GM12878 (cell line): ENCODE data around the gene RANGRF. TPM values are rescaled to one million over a fixed set of nuclear protein-coding genes. Genes with fewer than 3 reads are reported as not detected.

Experiments used
- ATAC-seq: fragments of 200-7000 bp; cut with Tn5 transposase; 3 replicates; pipeline ENCODE4 v1.9.1; 2020; ENCODE audit warnings: mild to moderate bottlenecking, moderate library complexity
- BruUV-seq: library from RNA; stranded (reverse); fragments of 400-500 nt; replicated peaks from 2 replicates; lab custom pipeline; 2021; lab: Mats Ljungman, UMichigan
- CTCF ChIA-PET: fragments of 300-600 bp; sonication (Branson Sonifier 250); formaldehyde crosslinking; extraction: SDS; loops from one replicate; lab custom pipeline; 2021; ENCODE audit warnings: inconsistent platforms; lab: Yijun Ruan, JAX
- POLR2A ChIA-PET: fragments of 350-600 bp; formaldehyde crosslinking; extraction: SDS; loops from one replicate; lab custom pipeline; 2021; ENCODE audit warnings: inconsistent platforms; lab: Charles Lee
- RAD21 ChIA-PET: fragments of 300-600 bp; sonication (Branson Sonifier 250); formaldehyde crosslinking; loops from one replicate; lab custom pipeline; 2023; ENCODE audit warnings: antibody characterized with exemption; ENCODE audit not compliant: unreplicated experiment; lab: Charles Lee
- SMC1A ChIA-PET: fragments of 300-600 bp; sonication (Branson Sonifier 250); formaldehyde crosslinking; loops from one replicate; lab custom pipeline; 2023; ENCODE audit not compliant: unreplicated experiment, uncharacterized antibody; lab: Charles Lee
- DNase-seq: peaks from one replicate; pipeline ENCODE4 v3.0.0-alpha.2; 2011; ENCODE audit warnings: low read depth, low spot score
- FAIRE-seq: peaks from 3 replicates; lab custom pipeline; 2011; peaks lifted over from hg19 to GRCh38; lab: Jason Lieb, UNC
- H2AFZ ChIP-seq: 2 replicates; pipeline ENCODE4 v1.6.0; 2011; ENCODE audit warnings: low read depth, low read length, control low read depth; ENCODE audit not compliant: control insufficient read depth
- H3K27ac ChIP-seq: 2 replicates; pipeline ENCODE4 v1.5.1; 2011; ENCODE audit warnings: control low read depth; ENCODE audit not compliant: control insufficient read depth, insufficient read depth
- H3K27me3 ChIP-seq, 2 experiments: replicated peaks in 1 of 2; 2 replicates each; pipeline versions ENCODE4 v1.6.0 to v1.6.1; 2011; ENCODE audit warnings: low read length in 1 of 2; ENCODE audit not compliant: control insufficient read depth in 2 of 2, insufficient read depth in 2 of 2
- H3K36me3 ChIP-seq, 2 experiments: 2 replicates each; pipeline ENCODE4 v1.5.1; 2011; ENCODE audit warnings: low read length in 1 of 2; ENCODE audit not compliant: control insufficient read depth in 2 of 2, insufficient read depth in 2 of 2
- H3K4me1 ChIP-seq: 2 replicates; pipeline ENCODE4 v1.6.1; 2011; ENCODE audit warnings: mild to moderate bottlenecking, low read length, moderate library complexity, mixed read lengths; ENCODE audit not compliant: control insufficient read depth, insufficient read depth
- H3K4me2 ChIP-seq: 2 replicates; pipeline ENCODE4 v1.6.0; 2011; ENCODE audit warnings: control low read depth; ENCODE audit not compliant: control insufficient read depth, insufficient read depth
- H3K4me3 ChIP-seq: fragments of 200-600 bp; sonication (generic); 2 replicates; pipeline ENCODE4 v1.5.1; 2016
- H3K79me2 ChIP-seq: 2 replicates; pipeline ENCODE4 v1.6.0; 2011; ENCODE audit warnings: low read length; ENCODE audit not compliant: control insufficient read depth, insufficient read depth
- H3K9ac ChIP-seq: 2 replicates; pipeline ENCODE4 v1.8.0; 2011; ENCODE audit warnings: low read length, control low read depth, mixed read lengths; ENCODE audit not compliant: control insufficient read depth, insufficient read depth
- H3K9me3 ChIP-seq: replicated peaks from 3 replicates; pipeline ENCODE4 v1.5.1; 2011; ENCODE audit warnings: mild to moderate bottlenecking, low read length; ENCODE audit not compliant: control insufficient read depth, insufficient read depth
- H4K20me1 ChIP-seq: 2 replicates; pipeline ENCODE4 v1.6.0; 2011; ENCODE audit not compliant: control insufficient read depth, insufficient read depth
- BCL11A ChIP-seq: IDR thresholded peaks from 2 replicates; pipeline ENCODE4 v1.6.1; 2011; ENCODE audit warnings: low read depth, low read length
- BRCA1 ChIP-seq: IDR thresholded peaks from 2 replicates; pipeline ENCODE4 v1.6.1; 2011; ENCODE audit warnings: low read depth, low read length, improper control_type of control experiment
- KLF5 ChIP-seq: fragments of 450-650 bp; IDR thresholded peaks from 2 replicates; pipeline ENCODE4 v1.6.1; 2014; ENCODE audit warnings: mild to moderate bottlenecking; ENCODE audit not compliant: partially characterized antibody
- RB1 ChIP-seq: fragments of 450-650 bp; formaldehyde crosslinking; IDR thresholded peaks from 2 replicates; pipeline ENCODE4 v1.6.1; 2017; ENCODE audit warnings: mild to moderate bottlenecking, borderline replicate concordance
- SMAD1 ChIP-seq: fragments of 450-650 bp; IDR thresholded peaks from 2 replicates; pipeline ENCODE4 v1.6.1; 2018; ENCODE audit warnings: mild to moderate bottlenecking, low read depth; ENCODE audit not compliant: partially characterized antibody
- SUPT20H ChIP-seq: IDR thresholded peaks from 2 replicates; pipeline ENCODE4 v1.6.1; 2011; ENCODE audit warnings: low read depth, mild to moderate bottlenecking, low read length, moderate library complexity, borderline replicate concordance; ENCODE audit not compliant: control insufficient read depth
- WGBS: methylation state at CpG from one replicate; pipeline ENCODE4 v1.1.6; 2016; ENCODE audit warnings: low lambda C conversion rate; ENCODE audit not compliant: insufficient replicate concordance, insufficient coverage; ENCODE audit errors: missing lambda C conversion rate; 5-methylcytosine and 5-hydroxymethylcytosine counted together
- in situ Hi-C: fragments of 300-500 bp; cut with MboI; formaldehyde crosslinking; loops from 9 replicates; pipeline ENCODE4 v1.14.3; 2018; ENCODE audit warnings: mixed read lengths
- intact Hi-C: fragments of 100-400 bp; cut with micrococcal nuclease; formaldehyde crosslinking; loops from one replicate; pipeline ENCODE4 v1.14.2; 2022; ENCODE audit not compliant: unreplicated experiment
- polyA plus RNA-seq, 11 experiments: library from polyadenylated mRNA; depleted of rRNA in 4 of 11; unstranded in 6 of 11; stranded (reverse) in 5 of 11; fragments of >200 nt; fragmentation: Nextera tagmentation in 4 of 11; fragmentation: Illumina TruSeq in 1 of 11; extraction: Ambion mirVana in 4 of 11; extraction: Trizol in 1 of 11; gene quantifications; 1 replicate in 1 of 11; 2 replicates in 10 of 11; pipeline versions ENCODE4 v1.2.1 to v1.2.3, GENCODE V29; 2011 to 2016; ENCODE audit warnings: inconsistent platforms in 2 of 11, missing spikeins in 2 of 11, low read depth in 1 of 11
- total RNA-seq, 4 experiments: library from RNA; depleted of rRNA in 3 of 4; stranded (reverse); fragments of >200 nt in 3 of 4; fragmentation: Illumina TruSeq in 1 of 4; extraction: Trizol in 1 of 4; gene quantifications; 2 replicates each; pipeline versions ENCODE4 v1.2.1 to v1.2.3, GENCODE V29; 2013 to 2021

RANGRF gene
- total and polyA plus RNA-seq, 10 of the 15 experiments (the other 5 are each of a cell fraction or from before 2014, with no cell fraction given) = 30.1 to 181 (median 61.4) TPM

- in situ Hi-C loops (no loop called here), intact Hi-C loops (no loop called here)
- Histone ChIP-seq H3K9ac (peak overlapping the region; percentile 92; the same call in 1 of the 2 replicates), H4K20me1 (no peaks in the 10 kb centered on the region), H3K27ac (no peak overlapping the region), H3K79me2 (peaks cover 6% of the 10 kb centered on the region), H3K4me2 (peak overlapping the region; percentile 88), H3K9me3 (no peaks in the 10 kb centered on the region), H3K36me3 (no peaks in the 10 kb centered on the region), H2AFZ (no peak overlapping the region), H3K4me1 (peaks cover 28% of the 10 kb centered on the region), H3K4me3 (peak overlapping the region; percentile 93; the same call in 1 of the 2 replicates), H3K27me3 (no peaks in the 10 kb centered on the region)
- ChIA-PET POLR2A (interaction anchor here (2.2 kb wide), 1 partner anchor 42 kb away, joined by 19 read pairs; the partner anchor contains the start of genes CTC1 and PFAS), SMC1A (interaction anchor here (1.8 kb wide), 1 partner anchor 40 kb away, joined by 4 read pairs; the partner anchor contains the start of gene PFAS), CTCF (no interaction called here), RAD21 (no interaction called here)
- no TSS peak for BruUV-seq
- DNase-seq (no peak), ATAC-seq (no peak), FAIRE-seq (no peak)
- TF ChIP-seq RB1 = no peak
- no peak for TF ChIP-seq SUPT20H
- no peak for TF ChIP-seq BCL11A
- TF ChIP-seq SMAD1 = no peak
- TF ChIP-seq BRCA1 = no peak
- TF ChIP-seq KLF5 = no peak
- 13% methylated on average over 3 of the region's 3 CpGs for WGBS
Observed at GRCh38 chr17:8290043-8290442, 1.6 kb downstream of the RANGRF start.
